ENCODE measurements around the gene TAF15. TPM values are rescaled to one million over a fixed set of nuclear protein-coding genes. Genes with fewer than 3 reads are reported as not detected.

TAF15 gene
- total RNA-seq (2014; rRNA removed; shearing (Covaris generic)) (27.5 and 39.3 TPM in 2 replicates), polyA plus RNA-seq (2016; fragmentation: Nextera tagmentation; extraction: Ambion mirVana) (7.0 and 9.2 TPM in 2 replicates)

DNA sequence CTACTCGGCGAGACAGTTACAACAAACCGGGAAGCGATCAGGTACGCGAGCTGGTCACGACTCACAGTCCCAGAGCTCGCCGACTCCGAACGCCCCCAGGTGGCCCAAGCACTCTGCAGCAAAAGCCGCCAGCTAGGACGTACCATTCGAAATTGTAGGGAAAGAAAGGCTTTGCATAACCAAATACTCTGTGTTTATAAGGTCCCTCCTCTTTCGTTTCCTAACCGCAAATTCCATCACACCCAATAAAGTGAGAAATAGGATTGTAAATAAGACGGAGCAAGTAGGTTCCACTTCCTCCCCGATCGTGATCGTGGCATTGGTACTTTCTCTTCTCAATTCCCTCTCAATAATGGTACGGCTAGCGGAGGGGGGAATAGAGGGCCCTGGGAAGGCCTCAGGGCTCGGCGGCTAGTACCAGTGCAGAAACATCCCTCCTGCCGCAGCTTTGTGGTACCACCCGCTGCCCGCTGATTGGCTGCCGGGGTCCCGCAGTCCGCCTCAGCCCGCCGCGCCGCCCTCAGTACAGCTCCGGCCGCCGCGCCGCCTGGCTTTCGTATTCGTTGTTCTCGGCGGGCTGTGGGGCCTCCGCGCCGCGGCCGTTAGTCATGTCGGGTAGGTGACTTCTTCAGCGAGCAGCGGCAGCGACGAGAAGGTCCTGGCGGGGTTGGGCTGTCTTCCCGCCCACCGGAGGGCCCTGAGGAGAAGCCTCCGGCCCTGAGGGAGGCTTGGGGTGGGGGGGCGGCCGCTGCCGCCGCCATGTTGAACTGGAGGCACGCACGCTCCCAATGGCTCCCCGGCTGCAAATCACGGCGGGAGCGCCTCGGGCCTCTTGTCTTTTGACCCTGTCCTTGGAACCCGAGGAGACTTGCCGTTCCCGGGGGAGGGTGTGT lies at the start of gene TAF15:
TSS of gene TAF15 (plus strand) at position 523 of the 893 bp plus-strand sequence. CDS start at position 609, 86 bp downstream.
- Histone ChIP-seq H3K9me3 (ENCODE audit: low read depth) (no peaks in the 10 kb centered on the region), H4K20me1 (ENCODE audit: insufficient read depth) (0 out of 2 replicates have a peak, but pooled peaks cover 8% of the 10 kb centered on the region), H3K79me2 (ENCODE audit: insufficient read depth) (peaks cover 49% of the 10 kb centered on the region), H2AFZ (peak within 1 kb of the TSS; percentile 75), H3K4me3 (peak within 1 kb of the TSS; percentile 92), H3K27me3 (replicated peaks; ENCODE audit: insufficient read depth) (no peaks in the 10 kb centered on the region), H3K9ac (peak within 1 kb of the TSS; percentile 96), H3K4me1 (ENCODE audit: insufficient read depth) (peaks cover 31% of the 10 kb centered on the region), H3K9me2 (ENCODE audit: insufficient read depth) (no peaks in the 10 kb centered on the region), H3F3A (ENCODE audit: insufficient read depth) (peaks cover 19% of the 10 kb centered on the region), H3K4me2 (ENCODE audit: unreplicated experiment) (peak within 1 kb of the TSS; percentile 99), H3K27ac (peak within 1 kb of the TSS; percentile 92), H3K36me3 (ENCODE audit: low read depth) (no peaks in the 10 kb centered on the region)
- 1% methylated on average over 54 to 56 of the region's 71 CpGs for WGBS, 2 experiments (ENCODE audit: low coverage in 1 of 2, low lambda C conversion rate in 2 of 2, missing lambda C conversion rate in 2 of 2)
- in situ Hi-C loops (cut with MboI), result no loop called here
- TF ChIP-seq EZH2 (IDR thresholded peaks at IDR 0.05; ENCODE audit: insufficient read depth, poor library complexity, severe bottlenecking) (no peak), EZH2phosphoT487 (IDR thresholded peaks at IDR 0.05; ENCODE audit: insufficient read depth, low read depth) (no peak)
- DNase-seq, result peak; percentile 99

DNA sequence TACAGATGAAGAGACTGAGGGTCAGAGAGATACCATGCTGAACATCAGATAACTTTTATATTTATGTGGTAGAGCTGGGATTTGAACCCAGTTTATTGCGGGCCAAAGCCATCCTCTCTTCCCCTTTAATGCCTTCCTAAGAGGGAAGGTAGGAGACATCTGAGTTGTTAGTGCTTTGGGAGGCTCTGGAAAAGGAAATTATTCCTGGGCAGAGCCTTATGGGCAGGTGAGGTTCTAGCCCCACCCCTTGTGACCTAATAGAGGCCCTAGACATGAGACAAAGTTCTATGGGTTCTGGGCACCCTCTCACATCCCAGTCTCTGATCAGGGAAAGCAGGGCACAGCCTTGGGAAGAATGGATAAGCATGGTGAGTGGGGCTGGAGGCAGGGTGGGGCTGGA lies 48.7 kb upstream of the TAF15 start, which contains the start of gene C17orf50:
TSS of gene C17orf50 (plus strand) at position 301 of the 400 bp plus-strand sequence. CDS start at position 356, 55 bp downstream.
- no peak within 1 kb of the TSS for H2AFZ ChIP-seq
- no peak within 1 kb of the TSS for H3K4me2 ChIP-seq (ENCODE audit: unreplicated experiment)
- no peak within 1 kb of the TSS for H3K4me3 ChIP-seq
- TF ChIP-seq EZH2 (IDR thresholded peaks at IDR 0.05; ENCODE audit: insufficient read depth, poor library complexity, severe bottlenecking), result no peak
- no peak for TF ChIP-seq EZH2phosphoT487 (IDR thresholded peaks at IDR 0.05; ENCODE audit: insufficient read depth, low read depth)
- 50 to 57% methylated on average over 1 of the region's 1 CpG for WGBS, 2 experiments (ENCODE audit: low coverage in 1 of 2, low lambda C conversion rate in 2 of 2, missing lambda C conversion rate in 2 of 2)
- H3K4me1 ChIP-seq (ENCODE audit: insufficient read depth), result no peaks in the 10 kb centered on the region
- no peaks in the 10 kb centered on the region for H3K36me3 ChIP-seq (ENCODE audit: low read depth)
- H3K9me3 ChIP-seq (ENCODE audit: low read depth), result no peaks in the 10 kb centered on the region
- no peak for DNase-seq
- H3K9me2 ChIP-seq (ENCODE audit: insufficient read depth), result no peaks in the 10 kb centered on the region
- H3K9ac ChIP-seq, result no peak within 1 kb of the TSS
- H3F3A ChIP-seq (ENCODE audit: insufficient read depth), result no peaks in the 10 kb centered on the region
- H4K20me1 ChIP-seq (ENCODE audit: insufficient read depth), result no peaks in the 10 kb centered on the region
- no peaks in the 10 kb centered on the region for H3K79me2 ChIP-seq (ENCODE audit: insufficient read depth)
- no peak within 1 kb of the TSS for H3K27ac ChIP-seq
- in situ Hi-C loops (cut with MboI), result no loop called here
- no peaks in the 10 kb centered on the region for H3K27me3 ChIP-seq (replicated peaks; ENCODE audit: insufficient read depth)

DNA sequence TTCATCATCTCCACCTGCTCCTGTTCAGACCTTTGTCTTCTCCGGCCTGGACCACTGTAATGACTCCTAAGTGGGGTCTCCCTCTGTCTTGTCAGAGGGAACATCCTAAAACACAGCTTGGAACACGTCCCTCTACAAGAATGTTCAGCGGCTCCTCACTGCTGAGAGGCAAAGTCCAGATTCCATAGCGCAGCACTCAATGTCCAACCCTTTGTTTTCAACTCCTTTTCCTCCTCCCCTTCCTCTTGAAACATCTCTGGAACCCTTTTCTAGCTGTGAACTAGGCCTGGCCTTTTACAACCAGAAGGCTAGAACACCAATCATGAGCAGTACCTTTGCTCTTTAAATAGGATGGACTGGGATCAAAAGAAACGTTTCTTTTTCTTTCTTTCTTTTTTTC lies 47.7 kb upstream of the TAF15 start:
- TF ChIP-seq EZH2 (IDR thresholded peaks at IDR 0.05; ENCODE audit: insufficient read depth, poor library complexity, severe bottlenecking) (no peak), EZH2phosphoT487 (IDR thresholded peaks at IDR 0.05; ENCODE audit: insufficient read depth, low read depth) (no peak)
- no peak overlapping the region for H3K27ac ChIP-seq
- no peak overlapping the region for H3K4me2 ChIP-seq (ENCODE audit: unreplicated experiment)
- no peak overlapping the region for H2AFZ ChIP-seq
- H3K4me3 ChIP-seq, result no peak overlapping the region
- no peaks in the 10 kb centered on the region for H3K4me1 ChIP-seq (ENCODE audit: insufficient read depth)
- no peaks in the 10 kb centered on the region for H3K36me3 ChIP-seq (ENCODE audit: low read depth)
- no peaks in the 10 kb centered on the region for H3K79me2 ChIP-seq (ENCODE audit: insufficient read depth)
- no peaks in the 10 kb centered on the region for H3F3A ChIP-seq (ENCODE audit: insufficient read depth)
- no peaks in the 10 kb centered on the region for H3K27me3 ChIP-seq (replicated peaks; ENCODE audit: insufficient read depth)
- H3K9me2 ChIP-seq (ENCODE audit: insufficient read depth), result no peaks in the 10 kb centered on the region
- in situ Hi-C loops (cut with MboI), result no loop called here
- H3K9me3 ChIP-seq (ENCODE audit: low read depth), result no peaks in the 10 kb centered on the region
- WGBS, 2 experiments (ENCODE audit: low coverage in 1 of 2, low lambda C conversion rate in 2 of 2, missing lambda C conversion rate in 2 of 2), result 69 to 70% methylated on average over 5 of the region's 5 CpGs
- no peak for DNase-seq
- no peak overlapping the region for H3K9ac ChIP-seq
- no peaks in the 10 kb centered on the region for H4K20me1 ChIP-seq (ENCODE audit: insufficient read depth)

DNA sequence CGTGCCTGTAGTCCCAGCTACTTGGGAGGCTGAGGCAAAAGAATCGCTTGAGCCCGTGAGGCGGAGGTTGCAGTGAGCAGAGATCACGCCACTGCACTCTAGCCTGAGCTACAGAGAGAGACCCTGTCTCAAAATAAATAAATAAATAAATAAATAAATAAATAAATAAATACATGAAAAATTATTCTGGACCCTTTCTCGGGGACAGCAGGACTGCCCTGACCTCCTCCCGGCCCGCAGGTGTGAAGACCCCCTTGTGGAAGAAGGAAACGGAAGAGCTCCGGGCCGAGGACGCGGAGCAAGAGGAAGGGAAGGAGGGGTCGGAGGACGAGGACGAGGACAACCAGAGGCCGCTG lies 45.5 kb upstream of the TAF15 start:
- Histone ChIP-seq H3K27ac (no peak overlapping the region), H4K20me1 (ENCODE audit: insufficient read depth) (no peaks in the 10 kb centered on the region), H3K4me3 (peak overlapping the region; percentile 69), H3K27me3 (replicated peaks; ENCODE audit: insufficient read depth) (peaks cover 7% of the 10 kb centered on the region; the same call in 1 of the 2 replicates), H3K9ac (0 out of 2 replicates have a peak overlapping the region, but pooled peaks have one; percentile 48), H3K36me3 (ENCODE audit: low read depth) (no peaks in the 10 kb centered on the region), H3K9me2 (ENCODE audit: insufficient read depth) (no peaks in the 10 kb centered on the region), H3K4me2 (ENCODE audit: unreplicated experiment) (peak overlapping the region; percentile 87), H3K79me2 (ENCODE audit: insufficient read depth) (no peaks in the 10 kb centered on the region), H2AFZ (peak overlapping the region; percentile 54), H3K4me1 (ENCODE audit: insufficient read depth) (no peaks in the 10 kb centered on the region), H3K9me3 (ENCODE audit: low read depth) (no peaks in the 10 kb centered on the region), H3F3A (ENCODE audit: insufficient read depth) (no peaks in the 10 kb centered on the region)
- in situ Hi-C loops (cut with MboI), result no loop called here
- DNase-seq, result no peak
- WGBS, 2 experiments (ENCODE audit: low coverage in 1 of 2, low lambda C conversion rate in 2 of 2, missing lambda C conversion rate in 2 of 2), result 29 to 30% methylated on average over 17 of the region's 17 CpGs
- TF ChIP-seq EZH2 (IDR thresholded peaks at IDR 0.05; ENCODE audit: insufficient read depth, poor library complexity, severe bottlenecking) (no peak), EZH2phosphoT487 (IDR thresholded peaks at IDR 0.05; ENCODE audit: insufficient read depth, low read depth) (no peak)
